Body of pancreas (tissue), 4 donors: ENCODE data around the gene NUMA1.

ENCODE experiments used
- POLR2A ChIP-seq, 3 donors: fragments of 450-650 bp; IDR thresholded peaks; one replicate each; pipeline ENCODE4 v1.6.1; 2016; ENCODE audit warnings: antibody characterized with exemption in 3 of 3, mild to moderate bottlenecking in 2 of 3
- TF ChIP-seq, protein P1 (sequence below), 7 experiments: fragments of 450-650 bp in 4 of 7; fragments of 200-600 bp in 3 of 7; sonication (generic) in 3 of 7; IDR thresholded peaks; one replicate each; pipeline ENCODE4 v1.5.1; 2016 to 2019; ENCODE audit warnings: antibody characterized with exemption in 7 of 7

GRCh38 chr11:72124046-72124445 is 43.7 kb upstream of the NUMA1 start:
- no peak for TF ChIP-seq POLR2A (IDR thresholded peaks at IDR 0.05)
- TF ChIP-seq, protein P1, sequence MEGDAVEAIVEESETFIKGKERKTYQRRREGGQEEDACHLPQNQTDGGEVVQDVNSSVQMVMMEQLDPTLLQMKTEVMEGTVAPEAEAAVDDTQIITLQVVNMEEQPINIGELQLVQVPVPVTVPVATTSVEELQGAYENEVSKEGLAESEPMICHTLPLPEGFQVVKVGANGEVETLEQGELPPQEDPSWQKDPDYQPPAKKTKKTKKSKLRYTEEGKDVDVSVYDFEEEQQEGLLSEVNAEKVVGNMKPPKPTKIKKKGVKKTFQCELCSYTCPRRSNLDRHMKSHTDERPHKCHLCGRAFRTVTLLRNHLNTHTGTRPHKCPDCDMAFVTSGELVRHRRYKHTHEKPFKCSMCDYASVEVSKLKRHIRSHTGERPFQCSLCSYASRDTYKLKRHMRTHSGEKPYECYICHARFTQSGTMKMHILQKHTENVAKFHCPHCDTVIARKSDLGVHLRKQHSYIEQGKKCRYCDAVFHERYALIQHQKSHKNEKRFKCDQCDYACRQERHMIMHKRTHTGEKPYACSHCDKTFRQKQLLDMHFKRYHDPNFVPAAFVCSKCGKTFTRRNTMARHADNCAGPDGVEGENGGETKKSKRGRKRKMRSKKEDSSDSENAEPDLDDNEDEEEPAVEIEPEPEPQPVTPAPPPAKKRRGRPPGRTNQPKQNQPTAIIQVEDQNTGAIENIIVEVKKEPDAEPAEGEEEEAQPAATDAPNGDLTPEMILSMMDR (IDR thresholded peaks at IDR 0.05) = no peak
